Naive thymus-derived CD4-positive, alpha-beta T cell (primary cell): ENCODE data around the gene C2orf92. TPM values are rescaled to one million over a fixed set of nuclear protein-coding genes. Genes with fewer than 3 reads are reported as not detected.

Experiments used
- ATAC-seq: fragments of 150-1000 bp; cut with Tn5 transposase; 2 replicates; pipeline ENCODE4 v1.10.0; 2021; ENCODE audit warnings: mild to moderate bottlenecking, moderate library complexity
- CTCF ChIA-PET: fragments of 350-600 bp; sonication (Branson Sonifier 250); formaldehyde crosslinking; loops from one replicate; lab custom pipeline; 2021; ENCODE audit warnings: antibody characterized with exemption; lab: Charles Lee
- POLR2A ChIA-PET: fragments of 350-600 bp; sonication (Branson Sonifier 250); formaldehyde crosslinking; loops from one replicate; lab custom pipeline; 2021; ENCODE audit warnings: antibody characterized with exemption, inconsistent platforms; lab: Charles Lee
- DNase-seq, 9 donors: peaks; one replicate each; pipeline versions ENCODE4 v3.0.0 to v3.0.0-alpha.2; 2020 to 2022; ENCODE audit warnings: mixed read lengths in 1 of 9
- H3K27ac ChIP-seq: one replicate; pipeline ENCODE4 v1.7.0; 2013; ENCODE audit warnings: mild to moderate bottlenecking, low read depth, low read length, moderate library complexity
- H3K27me3 ChIP-seq, 2 donors: one replicate each; pipeline ENCODE4 v1.7.0; 2013; ENCODE audit warnings: low read length in 2 of 2, mild to moderate bottlenecking in 2 of 2, moderate library complexity in 2 of 2; ENCODE audit not compliant: control insufficient read depth in 2 of 2, insufficient read depth in 2 of 2
- H3K36me3 ChIP-seq, 3 experiments: 1 replicate in 2 of 3; 2 replicates in 1 of 3; pipeline ENCODE4 v1.7.0; 2013; ENCODE audit warnings: low read length in 3 of 3, mild to moderate bottlenecking in 3 of 3, moderate library complexity in 1 of 3; ENCODE audit not compliant: insufficient read depth in 3 of 3, control insufficient read depth in 2 of 3
- H3K4me1 ChIP-seq, 2 donors: one replicate each; pipeline ENCODE4 v1.7.0; 2013; ENCODE audit warnings: low read length in 2 of 2, mild to moderate bottlenecking in 2 of 2, moderate library complexity in 1 of 2; ENCODE audit not compliant: control insufficient read depth in 2 of 2, insufficient read depth in 2 of 2
- H3K4me3 ChIP-seq: 2 replicates; pipeline ENCODE4 v1.7.0; 2013; ENCODE audit warnings: mild to moderate bottlenecking, low read length
- H3K9me3 ChIP-seq, 3 experiments: 1 replicate in 2 of 3; 2 replicates in 1 of 3; pipeline ENCODE4 v1.7.0; 2013; ENCODE audit warnings: low read length in 3 of 3; ENCODE audit not compliant: control insufficient read depth in 2 of 3
- H3K27ac Mint-ChIP-seq, 9 donors: one replicate each; pipeline ENCODE4 v1.8.0; 2020 to 2022; ENCODE audit warnings: mixed read lengths in 9 of 9, mild to moderate bottlenecking in 8 of 9, moderate library complexity in 5 of 9, inconsistent platforms in 2 of 9
- H3K27me3 Mint-ChIP-seq, 5 donors: one replicate each; pipeline ENCODE4 v1.8.0; 2021 to 2022; ENCODE audit warnings: mixed read lengths in 5 of 5, mild to moderate bottlenecking in 1 of 5
- H3K36me3 Mint-ChIP-seq, 5 donors: one replicate each; pipeline ENCODE4 v1.8.0; 2020 to 2022; ENCODE audit warnings: mixed read lengths in 5 of 5, mild to moderate bottlenecking in 3 of 5, inconsistent platforms in 1 of 5
- H3K4me1 Mint-ChIP-seq, 7 donors: one replicate each; pipeline ENCODE4 v1.8.0; 2020 to 2022; ENCODE audit warnings: mixed read lengths in 7 of 7, mild to moderate bottlenecking in 3 of 7, inconsistent platforms in 1 of 7
- H3K4me3 Mint-ChIP-seq, 10 donors: one replicate each; pipeline ENCODE4 v1.8.0; 2020 to 2022; ENCODE audit warnings: mild to moderate bottlenecking in 10 of 10, mixed read lengths in 10 of 10, moderate library complexity in 6 of 10, inconsistent platforms in 2 of 10
- H3K9me3 Mint-ChIP-seq, 11 donors: one replicate each; pipeline ENCODE4 v1.8.0; 2020 to 2022; ENCODE audit warnings: mixed read lengths in 11 of 11, mild to moderate bottlenecking in 4 of 11, inconsistent platforms in 1 of 11, moderate library complexity in 1 of 11
- intact Hi-C, 2 donors: fragments of 100-400 bp; cut with micrococcal nuclease; formaldehyde crosslinking; loops; one replicate each; pipeline ENCODE4 v1.15.1; 2023
- polyA plus RNA-seq, 2 donors: library from polyadenylated mRNA; unstranded; fragments of 300-500 nt; fragmentation: Illumina TruSeq; gene quantifications; one replicate each; pipeline ENCODE4 v1.2.3, GENCODE V29; 2021
- total RNA-seq, 6 experiments: library from RNA in 5 of 6; stranded (reverse) in 5 of 6; gene quantifications; 1 replicate in 5 of 6; 2 replicates in 1 of 6; pipeline ENCODE4 v1.2.3 and lab custom pipeline; 2021 to 2026

Gene C2orf92
- total and polyA plus RNA-seq, 7 experiments from 2014 or later = 0.66 to 23.4 (median 15.0) TPM

DNA sequence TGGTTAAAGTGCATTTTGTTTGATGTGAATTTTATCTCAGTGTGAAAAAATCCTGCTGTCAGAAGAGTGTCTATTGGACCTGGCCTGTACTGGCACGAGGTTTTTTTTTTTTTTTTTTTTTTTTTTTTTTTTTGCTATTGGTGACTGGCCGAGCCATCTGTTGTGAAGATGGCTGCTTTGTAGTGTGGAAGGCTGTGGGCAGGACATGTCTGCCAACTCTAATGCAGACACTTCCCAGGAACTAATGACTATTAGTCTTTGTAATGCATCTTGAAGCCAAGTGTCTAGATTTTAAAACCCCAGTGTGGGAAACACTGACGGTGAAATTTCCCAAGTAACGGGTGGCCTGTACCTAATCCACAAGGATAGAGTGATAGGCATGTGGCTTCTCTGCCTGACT is 78.2 kb downstream of the C2orf92 start:
- peaks cover 0 to 4% (median 0%) of the 10 kb centered on the region in 11 donors for H3K9me3 Mint-ChIP-seq
- no peak overlapping the region for H3K27ac ChIP-seq

GRCh38 chr2:97749581-97749980 is 80.1 kb downstream of the C2orf92 start:
- H3K4me3 Mint-ChIP-seq = no peak overlapping the region
- DNase-seq = no peak
- no peaks in the 10 kb centered on the region for H3K27me3 ChIP-seq
- no peaks in the 10 kb centered on the region for H3K9me3 ChIP-seq
- peaks cover 24 to 39% of the 10 kb centered on the region in 2 donors for H3K4me1 ChIP-seq
- peaks cover 0 to 5% (median under 1%) of the 10 kb centered on the region in 3 experiments for H3K36me3 ChIP-seq
- H3K4me1 Mint-ChIP-seq = peaks cover 22 to 44% (median 39%) of the 10 kb centered on the region in 7 donors
- CTCF ChIA-PET = interaction anchor here (0.9 to 1.5 kb wide), 2 partner anchors 10 to 41 kb away, joined by 3 read pairs; no protein-coding TSS in a partner anchor
- peaks cover 0 to 10% (median 0%) of the 10 kb centered on the region in 5 donors for H3K36me3 Mint-ChIP-seq
- H3K4me3 ChIP-seq = no peak overlapping the region
- H3K27ac ChIP-seq = no peak overlapping the region
- POLR2A ChIA-PET = interaction anchor here (1.0 to 1.3 kb wide), 2 partner anchors 10 to 36 kb away, joined by 3 read pairs; partner anchors contain the start of gene ZAP70
- no peak overlapping the region for H3K27ac Mint-ChIP-seq
- intact Hi-C loops = no loop called here
- H3K27me3 Mint-ChIP-seq = no peaks in the 10 kb centered on the region
- ATAC-seq = no peak
- H3K9me3 Mint-ChIP-seq = no peaks in the 10 kb centered on the region

More for the DNA sequence above, 78.2 kb downstream of the C2orf92 start:
- ChIA-PET CTCF (interaction anchor here (0.6 to 3.7 kb wide), 9 partner anchors 23 to 785 kb away, joined by 3 to 43 read pairs (median 5); partner anchors contain the start of gene ZAP70), POLR2A (interaction anchor here (0.5 to 1.0 kb wide), 3 partner anchors 38 to 1257 kb away, joined by 3 to 6 read pairs (median 4); no protein-coding TSS in a partner anchor)
- H3K4me3 ChIP-seq = no peak overlapping the region
- Mint-ChIP-seq H3K27ac (peak overlapping the region in 8 of 9 donors; percentile 4 to 81 (median 62)), H3K4me3 (peak overlapping the region in 1 of 10 donors; percentile 16), H3K27me3 (no peaks in the 10 kb centered on the region), H3K4me1 (peaks cover 35 to 62% (median 56%) of the 10 kb centered on the region in 7 donors), H3K36me3 (peaks cover 0 to 19% (median 7%) of the 10 kb centered on the region in 5 donors)
- H3K36me3 ChIP-seq = peaks cover 0 to 5% (median 0%) of the 10 kb centered on the region in 3 experiments
- peaks cover 24 to 58% of the 10 kb centered on the region in 2 donors for H3K4me1 ChIP-seq
- intact Hi-C loops = loop anchor here (1.0 kb wide), 3 partner anchors 37 to 157 kb away; no protein-coding TSS in a partner anchor
- H3K27me3 ChIP-seq = no peaks in the 10 kb centered on the region
- ATAC-seq (no peak), DNase-seq (no peak)
- no peaks in the 10 kb centered on the region for H3K9me3 ChIP-seq

DNA sequence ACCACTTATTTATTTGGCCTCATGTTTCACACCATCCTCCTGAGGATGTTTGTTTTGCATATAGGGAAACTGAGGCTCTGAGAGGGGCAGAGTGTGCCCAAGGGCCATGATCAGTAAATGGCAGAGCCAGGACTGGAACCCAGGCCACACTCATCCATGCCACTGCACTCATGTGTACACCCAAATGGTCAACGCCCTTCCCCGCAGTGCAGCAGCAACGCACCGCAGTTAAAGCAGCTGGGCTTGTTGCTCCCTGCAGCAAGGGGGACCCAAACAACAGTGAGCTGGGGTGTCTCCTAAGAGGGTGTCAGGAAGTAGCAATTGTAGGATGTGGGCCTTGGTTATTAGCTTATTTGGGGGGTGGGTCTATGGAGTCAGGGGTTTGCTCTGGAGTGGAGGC is 80.5 kb downstream of the C2orf92 start:
- Mint-ChIP-seq H3K4me1 (peaks cover 22 to 46% (median 39%) of the 10 kb centered on the region in 7 donors), H3K4me3 (no peak overlapping the region), H3K36me3 (peaks cover 0 to 10% (median 0%) of the 10 kb centered on the region in 5 donors), H3K9me3 (no peaks in the 10 kb centered on the region), H3K27me3 (no peaks in the 10 kb centered on the region), H3K27ac (no peak overlapping the region)
- ATAC-seq (no peak), DNase-seq (no peak)
- Histone ChIP-seq H3K27ac (no peak overlapping the region), H3K36me3 (peaks cover 0 to 5% (median 5%) of the 10 kb centered on the region in 3 experiments), H3K4me1 (peaks cover 24 to 35% of the 10 kb centered on the region in 2 donors), H3K9me3 (no peaks in the 10 kb centered on the region), H3K27me3 (no peaks in the 10 kb centered on the region), H3K4me3 (no peak overlapping the region)
- ChIA-PET POLR2A (interaction anchor here (1.0 to 1.3 kb wide), 2 partner anchors 10 to 37 kb away, joined by 3 read pairs; partner anchors contain the start of gene ZAP70), CTCF (interaction anchor here (0.9 to 3.9 kb wide), 4 partner anchors 10 to 51 kb away, joined by 3 to 29 read pairs (median 4); no protein-coding TSS in a partner anchor)
- intact Hi-C loops = no loop called here

DNA sequence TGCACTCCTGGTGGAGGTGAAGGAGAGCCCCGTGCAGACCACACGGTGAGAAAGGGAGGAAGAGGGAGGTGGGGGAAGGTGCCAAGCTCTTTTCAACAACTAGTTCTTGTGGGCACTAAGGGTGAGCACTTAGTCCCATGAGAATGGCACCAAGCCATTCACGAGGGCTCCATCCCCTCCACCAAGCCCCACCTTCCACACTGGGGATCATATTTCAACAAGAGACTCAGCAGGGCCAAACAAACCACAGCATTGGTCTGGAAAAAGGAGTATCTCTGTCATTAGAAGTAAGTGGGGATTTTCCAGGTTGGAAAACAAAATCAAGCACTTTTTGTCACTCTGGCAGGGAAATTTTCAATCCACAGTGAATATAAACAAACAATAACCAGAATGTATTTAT is 82.2 kb downstream of the C2orf92 start:
- DNase-seq (no peak), ATAC-seq (no peak)
- Histone ChIP-seq H3K4me1 (peaks cover 10 to 18% of the 10 kb centered on the region in 2 donors), H3K4me3 (no peak overlapping the region), H3K27ac (no peak overlapping the region), H3K36me3 (peaks cover 0 to 9% (median 5%) of the 10 kb centered on the region in 3 experiments), H3K27me3 (no peaks in the 10 kb centered on the region), H3K9me3 (no peaks in the 10 kb centered on the region)
- Mint-ChIP-seq H3K9me3 (no peaks in the 10 kb centered on the region), H3K4me1 (peaks cover 14 to 29% (median 22%) of the 10 kb centered on the region in 7 donors), H3K27me3 (no peaks in the 10 kb centered on the region), H3K4me3 (no peak overlapping the region), H3K27ac (peak overlapping the region in 2 of 9 donors; percentile 3 to 33), H3K36me3 (peaks cover 0 to 14% (median 4%) of the 10 kb centered on the region in 5 donors)
- ChIA-PET CTCF (interaction anchor here (0.6 to 3.9 kb wide), 4 partner anchors 17 to 53 kb away, joined by 3 to 29 read pairs (median 4); no protein-coding TSS in a partner anchor), POLR2A (no interaction called here)
- intact Hi-C loops = no loop called here

Other genes starting within 250 kb of the C2orf92 start
- gene ANKRD36B, start 79.8 kb upstream of the C2orf92 start, total RNA-seq = 10 to 100 TPM; 51.2 to 81.3 (median 70.8) TPM
- 10 to 100 TPM; 17.1 to 21.9 TPM for gene ANKRD36B, start 79.8 kb upstream of the C2orf92 start, polyA plus RNA-seq
- 100 to 1,000 TPM; 111 to 213 (median 122) TPM for gene COX5B, start 23.7 kb upstream of the C2orf92 start, total RNA-seq
- 100 to 1,000 TPM; 225 to 385 TPM for gene COX5B, start 23.7 kb upstream of the C2orf92 start, polyA plus RNA-seq
- gene ACTR1B, start 5.7 kb upstream of the C2orf92 start, total RNA-seq = 10 to 100 TPM; 75.9 to 95.5 (median 89.5) TPM
- 10 to 100 TPM; 13.2 to 14.7 TPM for gene ACTR1B, start 5.7 kb upstream of the C2orf92 start, polyA plus RNA-seq
- 100 to 1,000 TPM; 354 to 432 (median 382) TPM for gene ZAP70, start 43.9 kb downstream of the C2orf92 start, total RNA-seq
- 100 to 1,000 TPM; 105 to 166 TPM for gene ZAP70, start 43.9 kb downstream of the C2orf92 start, polyA plus RNA-seq